Esophagus (tissue), 2 donors: ENCODE results near the gene MYL9. TPM values are rescaled to one million over a fixed set of nuclear protein-coding genes. Genes with fewer than 3 reads are reported as not detected.

Source experiments
- H3K27ac ChIP-seq, 2 donors: one replicate each; pipeline ENCODE4 v1.5.1; 2013; ENCODE audit warnings: low read depth in 2 of 2, mild to moderate bottlenecking in 2 of 2, inconsistent platforms in 1 of 2, low read length in 1 of 2, moderate library complexity in 1 of 2
- H3K27me3 ChIP-seq, 2 donors: one replicate each; pipeline ENCODE4 v1.6.1; 2013; ENCODE audit warnings: low read length in 2 of 2, control low read depth in 1 of 2, mild to moderate bottlenecking in 1 of 2; ENCODE audit not compliant: insufficient read depth in 2 of 2, control insufficient read depth in 1 of 2
- H3K36me3 ChIP-seq, 2 donors: one replicate each; pipeline ENCODE4 v1.6.1; 2013; ENCODE audit warnings: low read length in 1 of 2; ENCODE audit not compliant: control insufficient read depth in 2 of 2, insufficient read depth in 2 of 2
- H3K4me1 ChIP-seq, 2 donors: one replicate each; pipeline ENCODE4 v1.6.1; 2013; ENCODE audit warnings: low read length in 1 of 2; ENCODE audit not compliant: control insufficient read depth in 2 of 2, insufficient read depth in 2 of 2
- H3K4me3 ChIP-seq, 2 donors: one replicate each; pipeline ENCODE4 v1.5.1; 2013; ENCODE audit warnings: low read length in 2 of 2, mild to moderate bottlenecking in 2 of 2, low read depth in 1 of 2, moderate library complexity in 1 of 2
- H3K9me3 ChIP-seq, 2 donors: one replicate each; pipeline ENCODE4 v1.6.1; 2013; ENCODE audit warnings: mild to moderate bottlenecking in 2 of 2, low read depth in 1 of 2, low read length in 1 of 2, moderate library complexity in 1 of 2; ENCODE audit not compliant: control insufficient read depth in 2 of 2, insufficient read depth in 1 of 2
- WGBS, 2 donors: extraction: QIAGEN DNeasy Blood & Tissue Kit; methylation state at CpG; one replicate each; pipeline ENCODE4 v1.1.7; 2013; 5-methylcytosine and 5-hydroxymethylcytosine counted together
- polyA plus RNA-seq, 2 donors: library from polyadenylated mRNA; stranded (reverse); fragments of 200-250 nt; gene quantifications; one replicate each; pipeline ENCODE4 v1.2.3, GENCODE V29; 2013
- donor health status: healthy with polysubstance abuse.
- donor health status: Bipolar disorder and iron deficiency.

MYL9 gene
- polyA plus RNA-seq, 2 donors: 242 to 320 TPM

- Histone ChIP-seq H3K36me3 (peaks cover 0 to 2% of the 10 kb centered on the region in 2 donors), H3K4me1 (no peaks in the 10 kb centered on the region), H3K27ac (no peak overlapping the region), H3K9me3 (no peaks in the 10 kb centered on the region), H3K4me3 (no peak overlapping the region), H3K27me3 (no peaks in the 10 kb centered on the region)
- 84 to 95% methylated on average over 5 of the region's 5 CpGs for WGBS, 2 donors
These were observed 52.1 kb downstream of the MYL9 start for GRCh38 chr20:36593347-36593929.

GRCh38 chr20:36599912-36600345 lies 58.6 kb downstream of the MYL9 start:
- Histone ChIP-seq H3K9me3 (no peaks in the 10 kb centered on the region), H3K27me3 (no peaks in the 10 kb centered on the region), H3K36me3 (no peaks in the 10 kb centered on the region), H3K4me1 (peaks cover 0 to under 1% of the 10 kb centered on the region in 2 donors), H3K27ac (no peak overlapping the region), H3K4me3 (no peak overlapping the region)
- 47 to 59% methylated on average over 5 of the region's 5 CpGs for WGBS, 2 donors

Other genes starting within 250 kb of the MYL9 start
- 10 to 100 TPM; 15.8 to 24.3 TPM for gene DLGAP4, start 235.2 kb upstream of the MYL9 start, polyA plus RNA-seq
- 1 to 10 TPM; 1.4 to 3.6 TPM for gene TGIF2, start 32.1 kb downstream of the MYL9 start, polyA plus RNA-seq
- gene RAB5IF, start 64.3 kb downstream of the MYL9 start, polyA plus RNA-seq: 100 to 1,000 TPM; 262 to 270 TPM
- gene SLA2, start 104.7 kb downstream of the MYL9 start, polyA plus RNA-seq: under 1 TPM; 0.55 to 0.57 TPM
- 10 to 100 TPM; 14.6 TPM for gene NDRG3, start 204.6 kb downstream of the MYL9 start, polyA plus RNA-seq
- gene DSN1, start 232.2 kb downstream of the MYL9 start, polyA plus RNA-seq: 1 to 10 TPM; 7.6 to 9.4 TPM